HG02610 (cell line): Measurements from ENCODE around the gene SLC38A8.

Experiments used
- ATAC-seq: cut with Tn5 transposase; IDR thresholded peaks from one replicate; pipeline ENCODE4 v1.9.1; 2021; ENCODE audit warnings: mild to moderate bottlenecking, moderate library complexity; ENCODE audit not compliant: unreplicated experiment

Gene SLC38A8

GRCh38 chr16:84042308-84042878 is at the start of gene SLC38A8:
SLC38A8 (minus strand) TSS chr16:84042795; CDS start chr16:84042157, 638 bp downstream.
- ATAC-seq, result no peak

DNA sequence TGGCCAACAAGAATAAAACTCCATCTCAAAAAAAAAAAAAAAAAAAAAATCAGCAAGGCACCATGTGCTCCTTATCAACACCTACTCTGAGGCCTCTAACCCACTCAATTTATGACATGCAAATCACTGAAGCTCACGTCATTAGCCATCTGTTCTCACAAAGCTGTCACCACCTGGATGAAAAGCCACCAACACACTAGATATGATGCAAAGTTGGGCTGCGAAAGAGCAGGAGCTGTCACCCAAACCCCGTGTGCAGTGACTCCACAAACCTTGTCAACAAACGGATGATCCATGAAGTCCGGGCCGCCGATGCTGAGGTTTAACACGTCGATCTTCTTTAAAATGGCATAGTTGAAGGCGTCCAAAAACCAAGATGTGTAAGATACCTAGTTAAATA is 48.9 kb upstream of the SLC38A8 start:
- ATAC-seq, result no peak

- no peak for ATAC-seq
These were observed 47.6 kb upstream of the SLC38A8 start for GRCh38 chr16:84090211-84090610.

DNA sequence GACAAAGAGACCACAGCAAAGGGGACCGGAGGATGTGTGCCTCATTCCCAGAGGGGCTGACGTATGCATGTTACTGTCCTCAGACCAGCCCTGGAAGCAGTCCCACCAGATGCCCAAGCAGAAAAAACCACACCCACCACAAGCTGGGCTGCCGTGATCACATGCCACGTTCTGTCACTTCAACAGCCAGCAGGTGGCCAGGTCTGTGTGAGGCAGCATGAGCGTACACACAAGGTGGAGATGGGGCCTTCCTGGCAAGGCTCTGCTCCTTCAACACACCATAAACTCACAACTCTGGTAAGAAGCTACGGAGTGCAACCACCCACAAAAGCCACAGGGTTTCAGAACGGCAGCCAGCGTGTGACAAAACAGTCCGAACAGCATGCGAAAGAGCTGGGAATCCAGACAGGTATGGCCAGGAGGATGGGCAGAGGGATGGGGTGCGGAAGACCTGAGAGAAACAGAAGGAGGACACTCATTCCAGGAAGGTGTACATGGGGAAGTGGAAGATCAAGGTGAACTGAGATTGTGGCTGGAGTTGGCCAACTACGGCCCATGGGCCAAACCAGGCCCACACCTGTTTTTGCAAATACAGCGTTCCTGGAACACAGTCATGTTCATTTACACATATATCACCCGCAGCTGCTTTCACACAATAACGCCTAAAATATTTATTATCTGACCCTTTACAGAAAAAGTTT is 46.2 kb upstream of the SLC38A8 start:
- ATAC-seq, result peak; percentile 82

GRCh38 chr16:84087466-84088151 is 45.0 kb upstream of the SLC38A8 start:
- no peak for ATAC-seq

- no peak for ATAC-seq
These were observed 44.4 kb upstream of the SLC38A8 start for GRCh38 chr16:84087001-84087400.

GRCh38 chr16:84086341-84086740 is 43.7 kb upstream of the SLC38A8 start:
- ATAC-seq, result no peak

GRCh38 chr16:84085773-84086172 is 43.2 kb upstream of the SLC38A8 start:
- no peak for ATAC-seq

DNA sequence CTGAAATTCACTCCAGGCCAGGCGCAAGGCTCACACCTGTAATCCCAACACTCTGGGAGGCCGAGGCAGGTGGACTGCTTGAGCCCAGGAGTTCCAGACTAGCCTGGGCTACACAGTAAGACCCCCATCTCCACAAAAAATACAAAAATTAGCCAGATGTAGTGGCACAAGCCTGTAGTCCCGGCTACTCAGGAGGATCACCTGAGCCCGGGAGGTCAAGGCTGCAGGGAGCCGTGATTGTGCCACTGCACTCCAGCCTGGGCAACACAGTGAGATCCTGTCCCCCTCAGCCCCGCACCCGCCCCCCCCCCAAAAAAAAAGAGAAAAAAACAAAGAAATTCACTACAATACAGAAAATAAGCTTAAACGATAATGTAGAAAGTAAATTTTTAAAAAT is 42.7 kb upstream of the SLC38A8 start:
- ATAC-seq, result no peak

- no peak for ATAC-seq
These were observed 42.1 kb upstream of the SLC38A8 start for GRCh38 chr16:84084570-84085270.

- no peak for ATAC-seq
These were observed 40.4 kb upstream of the SLC38A8 start for GRCh38 chr16:84082835-84083569.

DNA sequence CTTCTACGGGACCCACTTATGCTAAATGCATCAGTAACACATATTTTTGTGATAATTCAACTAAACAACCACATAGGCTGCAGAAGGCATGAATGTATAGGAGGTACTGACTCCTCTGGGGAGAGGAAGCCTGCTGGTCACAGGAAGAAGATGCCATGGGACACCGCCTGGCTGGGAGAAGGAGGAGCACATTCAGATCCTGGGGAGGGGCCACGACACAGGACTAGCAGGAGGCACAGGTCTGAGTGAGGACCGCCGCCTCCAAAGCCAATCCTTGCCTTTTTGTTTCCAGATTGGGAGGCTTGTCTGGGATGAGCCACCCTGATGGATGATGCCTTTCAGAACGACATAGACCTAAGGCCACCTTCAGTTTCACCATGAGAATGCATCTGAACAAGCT is 39.5 kb upstream of the SLC38A8 start:
- ATAC-seq, result no peak

- no peak for ATAC-seq
These were observed 38.9 kb upstream of the SLC38A8 start for GRCh38 chr16:84081446-84081989.

DNA sequence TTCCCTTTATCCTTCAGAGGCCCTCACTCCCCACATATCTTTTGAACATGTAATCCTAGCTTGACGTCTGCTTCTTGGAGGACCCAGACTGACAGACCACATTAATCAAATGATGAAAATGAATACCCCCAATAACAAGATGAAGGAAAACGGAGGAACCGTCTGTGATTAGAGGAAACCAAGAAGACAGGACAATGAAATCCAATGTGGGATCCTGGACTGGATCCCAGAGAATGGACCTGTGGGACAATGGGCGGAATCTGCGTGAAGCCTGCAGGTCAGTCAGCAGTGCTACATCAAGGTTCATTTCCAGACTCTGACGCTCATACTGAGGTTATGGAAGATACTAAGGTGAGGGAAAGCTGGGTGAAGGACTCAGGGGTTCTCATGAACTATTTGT is 38.2 kb upstream of the SLC38A8 start:
- ATAC-seq, result no peak

DNA sequence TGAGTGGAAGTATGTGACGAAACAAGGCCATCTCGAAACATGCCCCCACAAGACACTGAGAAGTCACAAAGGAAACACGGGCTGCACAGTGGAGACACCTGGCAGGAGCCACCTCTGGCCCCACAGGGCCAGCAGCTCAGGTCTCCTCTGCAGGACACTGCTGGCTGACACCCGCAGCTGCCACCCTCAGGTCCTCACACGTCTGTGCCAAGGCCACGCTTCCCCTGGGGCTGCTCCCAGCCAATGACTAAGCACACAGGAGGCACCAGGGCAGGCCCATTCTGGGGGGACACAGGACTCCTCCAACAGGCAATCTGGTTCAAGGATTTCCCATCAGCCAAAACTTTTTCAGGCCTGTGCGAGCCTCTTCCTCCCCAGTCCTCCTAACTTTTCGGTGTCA is 37.8 kb upstream of the SLC38A8 start:
- no peak for ATAC-seq

GRCh38 chr16:84079664-84080063 is 37.1 kb upstream of the SLC38A8 start:
- ATAC-seq, result no peak

DNA sequence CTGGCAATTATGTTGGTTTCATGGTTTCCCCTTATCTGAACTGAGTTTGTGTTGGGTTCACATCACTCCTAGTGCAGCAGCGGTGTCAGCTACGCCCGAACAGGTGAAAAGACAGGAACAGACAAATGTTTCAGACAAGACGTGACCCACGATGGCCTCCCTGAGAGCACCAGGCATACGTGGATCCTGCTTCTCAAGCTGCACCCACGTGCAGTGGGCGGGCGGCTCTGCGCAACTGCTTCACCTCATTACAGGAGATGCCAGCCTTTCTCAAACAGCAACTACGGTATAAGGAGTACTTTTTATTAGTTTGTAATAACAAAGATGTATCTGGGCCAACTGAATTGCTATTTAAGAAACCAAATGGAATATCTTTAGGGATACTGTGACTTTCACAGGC is 32.8 kb upstream of the SLC38A8 start:
- ATAC-seq, result no peak

DNA sequence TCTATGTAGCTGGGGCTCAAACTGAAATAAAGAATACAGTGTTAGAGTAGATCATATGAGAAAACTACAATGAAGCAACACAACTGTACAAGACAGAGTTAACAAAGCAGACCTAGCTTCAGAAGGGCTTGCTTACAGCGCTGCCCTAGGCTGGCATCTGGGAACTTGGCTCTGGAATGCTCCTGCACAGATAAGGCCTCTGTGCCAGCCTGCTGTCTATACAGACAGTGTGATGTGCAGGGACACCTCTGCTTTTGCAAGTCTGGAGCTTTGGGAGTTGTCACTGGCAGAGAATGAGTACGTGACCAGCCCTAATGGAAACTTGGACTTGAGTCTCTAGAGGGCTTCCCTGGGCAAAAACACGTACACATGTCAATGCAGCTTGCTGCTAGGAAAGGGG is 32.1 kb upstream of the SLC38A8 start:
- ATAC-seq, result no peak

DNA sequence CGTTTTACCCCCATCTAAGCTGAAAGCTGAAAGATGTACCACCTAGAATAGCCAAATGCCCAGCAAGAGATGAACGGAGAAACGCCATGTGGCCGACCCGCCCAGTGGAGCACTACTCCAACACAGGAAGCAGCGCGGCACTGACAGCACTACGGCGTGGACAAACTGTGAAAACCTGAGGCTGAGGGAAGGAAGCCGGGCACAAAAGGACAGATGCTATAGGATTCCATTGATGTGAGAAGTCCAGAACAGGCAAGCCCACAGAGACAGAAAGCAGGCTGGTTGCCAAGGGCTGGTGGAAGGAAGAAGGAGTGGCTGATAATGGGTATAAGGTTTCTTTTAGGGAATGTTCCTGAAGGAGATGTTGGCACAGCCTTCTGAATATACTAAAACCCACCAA is 29.4 kb upstream of the SLC38A8 start:
- no peak for ATAC-seq

DNA sequence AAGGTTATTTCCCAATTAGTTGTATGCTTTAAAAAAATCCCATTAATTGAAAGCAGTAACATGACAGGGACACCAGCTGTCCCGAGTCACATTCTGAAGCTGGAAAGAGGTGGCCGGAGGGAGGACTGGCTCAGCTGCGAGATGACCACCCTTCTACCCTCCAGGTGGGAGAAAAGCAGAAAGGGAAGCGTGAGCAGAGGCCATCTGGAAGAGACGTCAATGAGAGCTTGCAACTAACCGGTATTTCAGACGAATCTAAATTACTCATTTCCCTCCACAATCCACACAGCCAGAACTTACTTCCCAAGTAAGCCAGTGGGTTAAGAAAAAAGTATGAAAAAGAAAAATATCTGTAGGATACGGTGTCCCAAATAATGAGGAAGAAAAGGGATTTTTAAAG is 28.5 kb upstream of the SLC38A8 start:
- no peak for ATAC-seq

DNA sequence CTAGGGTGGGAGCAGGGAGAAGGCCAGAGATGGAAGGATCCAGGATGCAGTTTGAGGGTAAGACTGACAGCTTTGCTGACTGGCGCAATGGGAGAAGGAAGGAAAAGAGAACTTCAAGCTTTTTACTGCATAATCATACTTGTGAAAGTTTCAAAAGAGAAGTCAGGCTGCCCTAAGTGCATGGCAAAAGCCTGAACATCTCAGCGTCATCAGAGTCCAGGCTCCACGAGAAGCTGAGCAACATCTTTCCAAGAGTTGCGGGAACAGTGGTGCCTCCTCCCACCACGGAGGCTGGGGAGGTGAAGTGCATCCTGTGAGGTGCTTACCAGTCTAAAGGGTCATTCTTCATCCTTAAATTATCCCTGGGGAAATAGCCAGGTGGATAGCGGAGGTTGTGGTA is 26.9 kb upstream of the SLC38A8 start:
- ATAC-seq, result no peak
